H1 (cell line): ENCODE measurements around the gene PDK3. TPM values are rescaled to one million over a fixed set of nuclear protein-coding genes. Genes with fewer than 3 reads are reported as not detected.

ENCODE experiments used
- CTCF ChIA-PET: fragments of 300-600 bp; sonication (Branson Sonifier 250); formaldehyde crosslinking; loops from one replicate; lab custom pipeline; 2021; ENCODE audit not compliant: partially characterized antibody; lab: Charles Lee
- POLR2A ChIA-PET: fragments of 300-600 bp; sonication (Branson Sonifier 250); formaldehyde crosslinking; loops from one replicate; lab custom pipeline; 2021; ENCODE audit warnings: inconsistent platforms; ENCODE audit not compliant: partially characterized antibody; lab: Charles Lee
- DNase-seq, 2 experiments: peaks; one replicate each; pipeline versions ENCODE4 v3.0.0 to v3.0.0-alpha.2; 2010 to 2022; ENCODE audit warnings: low spot score in 2 of 2, low read depth in 1 of 2, mixed read lengths in 1 of 2
- FAIRE-seq: peaks from 2 replicates; lab custom pipeline; 2011; peaks lifted over from hg19 to GRCh38; lab: Jason Lieb, UNC
- H2AFZ ChIP-seq: 2 replicates; pipeline ENCODE4 v1.8.1; 2012; ENCODE audit warnings: low read length, inconsistent platforms
- H2AK5ac ChIP-seq: 2 replicates; pipeline ENCODE4 v1.6.1; 2013; ENCODE audit warnings: low read depth, low read length
- H2BK120ac ChIP-seq: replicated peaks from 2 replicates; pipeline ENCODE3; 2013; ENCODE audit warnings: low read depth, low read length, inconsistent platforms
- H2BK12ac ChIP-seq: 2 replicates; pipeline ENCODE4 v1.6.1; 2013; ENCODE audit warnings: low read depth, low read length
- H2BK15ac ChIP-seq: 2 replicates; pipeline ENCODE4 v1.6.1; 2013; ENCODE audit warnings: low read length
- H2BK20ac ChIP-seq: 2 replicates; pipeline ENCODE4 v1.6.1; 2013; ENCODE audit warnings: low read length
- H2BK5ac ChIP-seq: 2 replicates; pipeline ENCODE4 v1.6.1; 2013; ENCODE audit warnings: low read depth, low read length
- H3K14ac ChIP-seq: 2 replicates; pipeline ENCODE4 v1.6.1; 2013; ENCODE audit warnings: inconsistent platforms; ENCODE audit not compliant: insufficient read length
- H3K18ac ChIP-seq: 2 replicates; pipeline ENCODE4 v1.6.1; 2013; ENCODE audit warnings: low read length; ENCODE audit errors: extremely low read depth
- H3K23ac ChIP-seq: 2 replicates; pipeline ENCODE4 v1.6.1; 2013; ENCODE audit warnings: inconsistent platforms; ENCODE audit not compliant: insufficient read length
- H3K23me2 ChIP-seq: 2 replicates; pipeline ENCODE4 v1.6.1; 2013; ENCODE audit warnings: low read depth, low read length
- H3K27ac ChIP-seq: 2 replicates; pipeline ENCODE4 v1.6.1; 2011; ENCODE audit warnings: low read depth, low read length, inconsistent platforms
- H3K27me3 ChIP-seq, 4 experiments: replicated peaks in 1 of 4; 1 replicate in 1 of 4; 2 replicates in 3 of 4; pipeline versions ENCODE4 v1.6.1 to v1.8.1; 2011 to 2013; ENCODE audit warnings: low read length in 3 of 4, mild to moderate bottlenecking in 3 of 4, inconsistent platforms in 2 of 4, mixed read lengths in 2 of 4, moderate library complexity in 1 of 4; ENCODE audit not compliant: control insufficient read depth in 3 of 4, insufficient read depth in 3 of 4; ENCODE audit errors: extremely low read depth in 1 of 4
- H3K36me3 ChIP-seq, 4 experiments: 2 replicates each; pipeline versions ENCODE4 v1.6.1 to v1.8.1; 2011 to 2013; ENCODE audit warnings: mild to moderate bottlenecking in 4 of 4, low read length in 3 of 4, moderate library complexity in 2 of 4, control low read depth in 1 of 4, inconsistent platforms in 1 of 4; ENCODE audit not compliant: insufficient read depth in 4 of 4, control insufficient read depth in 2 of 4
- H3K4ac ChIP-seq: replicated peaks from 2 replicates; pipeline ENCODE3; 2013; ENCODE audit warnings: low read length, low read depth, mixed read lengths, inconsistent platforms; ENCODE audit not compliant: insufficient read length
- H3K4me1 ChIP-seq, 4 experiments: replicated peaks in 1 of 4; 1 replicate in 1 of 4; 2 replicates in 3 of 4; pipeline versions ENCODE4 v1.6.1 to v1.8.1; 2011 to 2013; ENCODE audit warnings: low read length in 3 of 4, inconsistent platforms in 2 of 4, mixed read lengths in 1 of 4; ENCODE audit not compliant: insufficient read depth in 4 of 4, control insufficient read depth in 3 of 4
- H3K4me2 ChIP-seq, 2 experiments: 2 replicates each; pipeline versions ENCODE4 v1.6.1 to v1.8.1; 2011 to 2013; ENCODE audit warnings: low read depth in 2 of 2, low read length in 2 of 2, control low read depth in 1 of 2, inconsistent platforms in 1 of 2, mild to moderate bottlenecking in 1 of 2; ENCODE audit not compliant: insufficient read depth in 1 of 2
- H3K4me3 ChIP-seq, 4 experiments: fragments of 200-600, 300-600 bp in 1 of 4; sonication (generic), shearing (Covaris generic), sonication (Bioruptor Twin) in 1 of 4; 2 replicates each; pipeline versions ENCODE4 v1.5.1 to v1.8.1; 2011 to 2016; ENCODE audit warnings: low read length in 4 of 4, low read depth in 3 of 4, control low read depth in 2 of 4, inconsistent platforms in 2 of 4, mild to moderate bottlenecking in 2 of 4, mixed read lengths in 1 of 4, moderate library complexity in 1 of 4; ENCODE audit not compliant: insufficient read depth in 2 of 4; ENCODE audit errors: extremely low read depth in 1 of 4
- H3K56ac ChIP-seq: replicated peaks from 2 replicates; pipeline ENCODE3; 2013; ENCODE audit warnings: low read depth, mild to moderate bottlenecking, mixed read lengths, low read length, inconsistent platforms; ENCODE audit not compliant: insufficient read length
- H3K79me1 ChIP-seq: 2 replicates; pipeline ENCODE4 v1.6.1; 2013; ENCODE audit warnings: low read depth, low read length, control low read depth
- H3K79me2 ChIP-seq, 2 experiments: 2 replicates each; pipeline versions ENCODE4 v1.6.1 to v1.8.1; 2012 to 2013; ENCODE audit warnings: low read length in 2 of 2, mild to moderate bottlenecking in 2 of 2, inconsistent platforms in 1 of 2; ENCODE audit not compliant: insufficient read depth in 2 of 2, control insufficient read depth in 1 of 2
- H3K9ac ChIP-seq, 4 experiments: replicated peaks in 1 of 4; 1 replicate in 1 of 4; 2 replicates in 3 of 4; pipeline versions ENCODE4 v1.6.1 to v1.8.1; 2011 to 2013; ENCODE audit warnings: low read depth in 3 of 4, low read length in 3 of 4, control low read depth in 2 of 4, mild to moderate bottlenecking in 2 of 4, moderate library complexity in 2 of 4, inconsistent platforms in 1 of 4; ENCODE audit errors: extremely low read depth in 1 of 4
- H3K9me3 ChIP-seq, 2 experiments: 2 replicates each; pipeline versions ENCODE4 v1.6.1 to v1.8.1; 2012 to 2013; ENCODE audit warnings: mild to moderate bottlenecking in 2 of 2, moderate library complexity in 2 of 2, control low read depth in 1 of 2, inconsistent platforms in 1 of 2, low read depth in 1 of 2, low read length in 1 of 2, mixed read lengths in 1 of 2; ENCODE audit not compliant: insufficient read depth in 2 of 2
- H4K20me1 ChIP-seq, 2 experiments: replicated peaks in 1 of 2; 2 replicates each; pipeline versions ENCODE3 to v1.8.1; 2011 to 2013; ENCODE audit warnings: inconsistent platforms in 2 of 2, low read length in 2 of 2, mild to moderate bottlenecking in 1 of 2; ENCODE audit not compliant: insufficient read depth in 2 of 2, control insufficient read depth in 1 of 2
- H4K5ac ChIP-seq: 2 replicates; pipeline ENCODE4 v1.6.1; 2013; ENCODE audit warnings: low read length, low read depth, mixed read lengths, inconsistent platforms; ENCODE audit not compliant: insufficient read length
- H4K8ac ChIP-seq: 2 replicates; pipeline ENCODE4 v1.8.0; 2013; ENCODE audit warnings: mild to moderate bottlenecking, moderate library complexity, low read length, inconsistent platforms; ENCODE audit not compliant: insufficient read depth; ENCODE audit errors: extremely low read depth
- H4K91ac ChIP-seq: replicated peaks from 2 replicates; pipeline ENCODE3; 2013; ENCODE audit warnings: low read length, mixed read lengths, inconsistent platforms; ENCODE audit not compliant: insufficient read length
- ASH2L ChIP-seq: fragments of 200-600, 300-600 bp; sonication (generic); IDR thresholded peaks from one replicate; pipeline ENCODE4 v1.7.1; 2017; ENCODE audit warnings: low read length
- BRCA1 ChIP-seq: IDR thresholded peaks from 2 replicates; pipeline ENCODE4 v1.6.1; 2012; ENCODE audit warnings: low read depth, low read length, improper control_type of control experiment
- JUND ChIP-seq: IDR thresholded peaks from 2 replicates; pipeline ENCODE4 v1.6.1; 2011; ENCODE audit warnings: mild to moderate bottlenecking, improper control_type of control experiment, low read length
- KDM4A ChIP-seq: IDR thresholded peaks from one replicate; pipeline ENCODE4 v1.7.1; 2012; ENCODE audit warnings: low read depth, mild to moderate bottlenecking, moderate library complexity, low read length, inconsistent platforms; ENCODE audit not compliant: severe bottlenecking
- MAFK ChIP-seq: IDR thresholded peaks from 2 replicates; pipeline ENCODE4 v1.6.1; 2012; ENCODE audit warnings: low read depth, mild to moderate bottlenecking, improper control_type of control experiment, low read length
- POU5F1 ChIP-seq: IDR thresholded peaks from 2 replicates; pipeline ENCODE4 v1.6.1; 2011; ENCODE audit warnings: low read depth, mild to moderate bottlenecking, low read length, moderate library complexity
- TCF12 ChIP-seq: IDR thresholded peaks from 2 replicates; pipeline ENCODE4 v1.6.1; 2011; ENCODE audit warnings: low read depth, mild to moderate bottlenecking, low read length
- TEAD4 ChIP-seq: IDR thresholded peaks from 2 replicates; pipeline ENCODE4 v1.6.1; 2012; ENCODE audit warnings: low read depth, low read length, inconsistent platforms, mixed read lengths
- YY1 ChIP-seq: IDR thresholded peaks from 2 replicates; pipeline ENCODE4 v1.6.1; 2011; ENCODE audit warnings: low read depth, mild to moderate bottlenecking, low read length
- ZNF274 ChIP-seq: IDR thresholded peaks from 2 replicates; pipeline ENCODE4 v1.7.0; 2012; ENCODE audit warnings: low read length, borderline replicate concordance; ENCODE audit errors: extremely low read depth
- WGBS, 2 experiments: shearing (Covaris generic) in 1 of 2; methylation state at CpG; one replicate each; pipeline versions ENCODE4 v1.1.6 to v1.1.7; 2013 to 2015; ENCODE audit warnings: low lambda C conversion rate in 2 of 2, mixed read lengths in 2 of 2, inconsistent platforms in 1 of 2, low coverage in 1 of 2, missing lambda C conversion rate in 1 of 2; ENCODE audit not compliant: insufficient replicate concordance in 2 of 2, insufficient coverage in 1 of 2, insufficient read length in 1 of 2; ENCODE audit errors: extremely low coverage in 1 of 2, missing lambda C conversion rate in 1 of 2; 5-methylcytosine and 5-hydroxymethylcytosine counted together
- polyA plus RNA-seq, 7 experiments: library from polyadenylated mRNA; depleted of rRNA in 3 of 7; stranded (reverse) in 5 of 7; unstranded in 2 of 7; fragments of >200 nt in 5 of 7; fragments of 200-250 nt in 2 of 7; gene quantifications; 1 replicate in 5 of 7; 2 replicates in 1 of 7; 4 replicates in 1 of 7; pipeline versions ENCODE4 v1.2.1 to v1.2.3, GENCODE V29; 2011 to 2013; ENCODE audit warnings: missing spikeins in 2 of 7, mixed read lengths in 2 of 7
- total RNA-seq: library from RNA; stranded (reverse); fragmentation: NEBNext Ultra II Directional; extraction: Animal tissue kit (Norgen Biotek cat#: 25700); gene quantifications from 2 replicates; pipeline ENCODE4 v1.2.1, GENCODE V29; 2021
- TF ChIP-seq, protein P1 (sequence below): IDR thresholded peaks from 2 replicates; pipeline ENCODE4 v1.6.1; 2011; ENCODE audit warnings: low read depth, mild to moderate bottlenecking, low read length; ENCODE audit not compliant: insufficient read depth

The PDK3 gene
- total and polyA plus RNA-seq, 2 of the 8 experiments (the other 6 are each of a cell fraction or from before 2014, with no cell fraction given), result 22.5 to 25.5 TPM

DNA sequence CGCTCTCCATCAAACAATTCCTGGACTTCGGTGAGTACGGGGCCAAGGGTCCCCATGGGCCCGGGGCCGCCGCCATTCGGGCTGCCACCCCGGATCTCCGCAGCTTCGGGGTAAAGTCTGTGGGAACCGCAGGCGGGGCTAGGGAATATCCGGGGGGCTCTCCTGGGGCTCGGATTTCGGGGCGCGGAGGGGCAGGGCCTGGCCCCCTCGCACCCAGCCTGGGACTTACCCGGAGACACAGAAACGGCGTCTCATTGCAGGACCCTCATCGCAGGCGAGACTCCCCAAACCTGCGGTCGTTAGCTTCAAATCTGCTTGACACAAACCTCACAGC lies 413 bp downstream of the PDK3 start:
- WGBS, 2 experiments, result 2% methylated on average over 7 of the region's 25 CpGs; no CpG with 5 or more reads in 1 of the 2 experiments
- Histone ChIP-seq H3K4me1 (peaks cover 0 to 4% (median 3%) of the 10 kb centered on the region in 4 experiments; a peak in 4 of 7 replicates), H3K4ac (no peak overlapping the region), H2BK120ac (no peak overlapping the region), H3K9ac (peak overlapping the region; percentile 15 to 82 (median 68); a peak in 6 of 7 replicates), H3K79me2 (peaks cover 0 to 19% of the 10 kb centered on the region in 2 experiments; a peak in 2 of 4 replicates), H2BK5ac (no peak overlapping the region), H3K4me3 (peak overlapping the region; percentile 60 to 84 (median 72)), H3K27ac (no peak overlapping the region; the same call in 1 of the 2 replicates), H3K23ac (no peak overlapping the region), H4K8ac (peak overlapping the region; percentile 79; the same call in 1 of the 2 replicates), H3K23me2 (peaks cover 4% of the 10 kb centered on the region; the same call in 1 of the 2 replicates), H2AK5ac (no peak overlapping the region), H2BK20ac (no peak overlapping the region), H2BK12ac (no peak overlapping the region), H4K20me1 (no peaks in the 10 kb centered on the region), H2AFZ (no peak overlapping the region; the same call in 1 of the 2 replicates), H3K36me3 (no peaks in the 10 kb centered on the region), H2BK15ac (no peak overlapping the region), H4K5ac (no peak overlapping the region), H3K56ac (no peak overlapping the region), H3K27me3 (no peaks in the 10 kb centered on the region), H4K91ac (no peak overlapping the region), H3K18ac (no peak overlapping the region; the same call in 1 of the 2 replicates), H3K9me3 (no peaks in the 10 kb centered on the region), H3K14ac (no peak overlapping the region), H3K4me2 (peak overlapping the region; percentile 46 to 60), H3K79me1 (no peaks in the 10 kb centered on the region)
- FAIRE-seq (no peak), DNase-seq (no peak)
- ChIA-PET POLR2A (interaction anchor here (0.6 to 1.5 kb wide), 8 partner anchors 10 to 798 kb away, joined by 3 to 7 read pairs (median 3); partner anchors contain the start of gene PRDX4), CTCF (interaction anchor here (0.7 to 1.1 kb wide), 2 partner anchors 35 to 60 kb away, joined by 3 read pairs; no protein-coding TSS in a partner anchor)
- TF ChIP-seq BRCA1, result no peak
- TF ChIP-seq YY1, result 0 out of 2 replicates have a peak, but pooled peaks have one; percentile 22
- no peak for TF ChIP-seq TEAD4
- peak; percentile 10 for TF ChIP-seq KDM4A
- TF ChIP-seq POU5F1, result no peak
- no peak for TF ChIP-seq ZNF274
- no peak for TF ChIP-seq MAFK
- peak; percentile 20 for TF ChIP-seq ASH2L
- TF ChIP-seq, protein P1, sequence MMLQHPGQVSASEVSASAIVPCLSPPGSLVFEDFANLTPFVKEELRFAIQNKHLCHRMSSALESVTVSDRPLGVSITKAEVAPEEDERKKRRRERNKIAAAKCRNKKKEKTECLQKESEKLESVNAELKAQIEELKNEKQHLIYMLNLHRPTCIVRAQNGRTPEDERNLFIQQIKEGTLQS, result no peak
- no peak for TF ChIP-seq TCF12
- no peak for TF ChIP-seq JUND
